Tibial nerve (tissue), 4 donors: Measurements from ENCODE around the gene NFIA. TPM values are rescaled to one million over a fixed set of nuclear protein-coding genes. Genes with fewer than 3 reads are reported as not detected.

ENCODE experiments used
- DNase-seq, 2 donors: peaks; one replicate each; pipeline ENCODE4 v3.0.0-alpha.2; 2019; ENCODE audit warnings: low spot score in 2 of 2
- H3K27ac ChIP-seq, 4 donors: fragments of 200-600 bp; sonication (generic) in 3 of 4; one replicate each; pipeline ENCODE4 v1.5.1; 2017 to 2019; ENCODE audit warnings: mild to moderate bottlenecking in 1 of 4
- H3K27me3 ChIP-seq, 2 donors: fragments of 200-600 bp; sonication (generic) in 1 of 2; one replicate each; pipeline versions ENCODE4 v1.5.1 to v1.6.0; 2017 to 2019
- H3K36me3 ChIP-seq, 3 donors: fragments of 200-600 bp; sonication (generic); one replicate each; pipeline ENCODE4 v1.5.1; 2018 to 2019
- H3K4me1 ChIP-seq, 4 donors: fragments of 200-600 bp; sonication (generic) in 3 of 4; one replicate each; pipeline ENCODE4 v1.5.1; 2017 to 2019
- H3K4me3 ChIP-seq, 4 donors: fragments of 200-600 bp; sonication (generic) in 3 of 4; one replicate each; pipeline ENCODE4 v1.5.1; 2017 to 2019; ENCODE audit warnings: mild to moderate bottlenecking in 1 of 4, moderate library complexity in 1 of 4
- H3K9me3 ChIP-seq, 4 donors: fragments of 200-600 bp; sonication (generic) in 3 of 4; one replicate each; pipeline ENCODE4 v1.5.1; 2017 to 2019
- EP300 ChIP-seq, 2 donors: sonication (generic); formaldehyde crosslinking; IDR thresholded peaks; one replicate each; pipeline ENCODE4 v1.6.1; 2017; ENCODE audit warnings: antibody characterized with exemption in 2 of 2, mild to moderate bottlenecking in 1 of 2
- POLR2A ChIP-seq, 2 donors: fragments of 450-650 bp; IDR thresholded peaks; one replicate each; pipeline ENCODE4 v1.6.1; 2017; ENCODE audit warnings: antibody characterized with exemption in 2 of 2, mild to moderate bottlenecking in 2 of 2, moderate library complexity in 2 of 2
- WGBS, 2 donors: methylation state at CpG; one replicate each; pipeline ENCODE4 v1.1.5; 2018; 5-methylcytosine and 5-hydroxymethylcytosine counted together
- total RNA-seq, 4 donors: library from RNA; depleted of rRNA; stranded (reverse); fragments of >200 nt; gene quantifications; one replicate each; pipeline ENCODE4 v1.1.0, GENCODE V29; 2016
- TF ChIP-seq, protein P1 (sequence below), 5 experiments: fragments of 200-600 bp in 3 of 5; fragments of 450-650 bp in 2 of 5; sonication (generic) in 3 of 5; IDR thresholded peaks; one replicate each; pipeline ENCODE4 v1.5.1; 2016 to 2019; ENCODE audit warnings: antibody characterized with exemption in 5 of 5, mild to moderate bottlenecking in 3 of 5, moderate library complexity in 2 of 5

NFIA gene
- total RNA-seq, 4 donors from 2014 or later: 71.2 to 81.4 (median 75.7) TPM

DNA sequence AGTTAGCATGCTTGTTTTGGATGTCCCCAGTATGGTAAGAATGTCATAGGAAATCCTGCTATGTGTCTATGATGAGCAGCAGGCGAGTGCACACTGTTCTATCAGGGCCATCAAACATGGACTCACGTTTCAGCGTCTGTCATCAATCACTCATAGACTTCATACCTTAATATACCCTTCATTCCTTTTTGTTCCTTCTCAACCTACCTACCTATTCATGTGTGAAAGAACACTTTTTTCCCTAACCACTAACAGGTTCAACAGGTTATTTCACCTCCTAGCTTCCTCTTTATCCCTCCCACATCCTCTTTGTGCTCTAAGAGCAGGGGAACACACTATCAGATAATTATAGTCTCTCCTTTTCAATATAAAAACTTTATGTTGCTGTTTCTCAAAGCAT, 342.0 kb downstream of the NFIA start:
- TF ChIP-seq, protein P1, sequence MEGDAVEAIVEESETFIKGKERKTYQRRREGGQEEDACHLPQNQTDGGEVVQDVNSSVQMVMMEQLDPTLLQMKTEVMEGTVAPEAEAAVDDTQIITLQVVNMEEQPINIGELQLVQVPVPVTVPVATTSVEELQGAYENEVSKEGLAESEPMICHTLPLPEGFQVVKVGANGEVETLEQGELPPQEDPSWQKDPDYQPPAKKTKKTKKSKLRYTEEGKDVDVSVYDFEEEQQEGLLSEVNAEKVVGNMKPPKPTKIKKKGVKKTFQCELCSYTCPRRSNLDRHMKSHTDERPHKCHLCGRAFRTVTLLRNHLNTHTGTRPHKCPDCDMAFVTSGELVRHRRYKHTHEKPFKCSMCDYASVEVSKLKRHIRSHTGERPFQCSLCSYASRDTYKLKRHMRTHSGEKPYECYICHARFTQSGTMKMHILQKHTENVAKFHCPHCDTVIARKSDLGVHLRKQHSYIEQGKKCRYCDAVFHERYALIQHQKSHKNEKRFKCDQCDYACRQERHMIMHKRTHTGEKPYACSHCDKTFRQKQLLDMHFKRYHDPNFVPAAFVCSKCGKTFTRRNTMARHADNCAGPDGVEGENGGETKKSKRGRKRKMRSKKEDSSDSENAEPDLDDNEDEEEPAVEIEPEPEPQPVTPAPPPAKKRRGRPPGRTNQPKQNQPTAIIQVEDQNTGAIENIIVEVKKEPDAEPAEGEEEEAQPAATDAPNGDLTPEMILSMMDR (IDR thresholded peaks at IDR 0.05): no peak
- TF ChIP-seq POLR2A (IDR thresholded peaks at IDR 0.05) (no peak), EP300 (IDR thresholded peaks at IDR 0.05) (no peak)
- H3K4me3 ChIP-seq: no peak overlapping the region
- no peaks in the 10 kb centered on the region for H3K9me3 ChIP-seq
- H3K36me3 ChIP-seq: peaks cover 0 to 21% (median 0%) of the 10 kb centered on the region in 3 donors
- DNase-seq: no peak
- peaks cover 0 to 27% (median 0%) of the 10 kb centered on the region in 4 donors for H3K4me1 ChIP-seq
- H3K27ac ChIP-seq: peak overlapping the region in 1 of 4 donors; percentile 3
- WGBS, 2 donors: 86 to 97% methylated on average over 3 of the region's 3 CpGs
- no peaks in the 10 kb centered on the region for H3K27me3 ChIP-seq

DNA sequence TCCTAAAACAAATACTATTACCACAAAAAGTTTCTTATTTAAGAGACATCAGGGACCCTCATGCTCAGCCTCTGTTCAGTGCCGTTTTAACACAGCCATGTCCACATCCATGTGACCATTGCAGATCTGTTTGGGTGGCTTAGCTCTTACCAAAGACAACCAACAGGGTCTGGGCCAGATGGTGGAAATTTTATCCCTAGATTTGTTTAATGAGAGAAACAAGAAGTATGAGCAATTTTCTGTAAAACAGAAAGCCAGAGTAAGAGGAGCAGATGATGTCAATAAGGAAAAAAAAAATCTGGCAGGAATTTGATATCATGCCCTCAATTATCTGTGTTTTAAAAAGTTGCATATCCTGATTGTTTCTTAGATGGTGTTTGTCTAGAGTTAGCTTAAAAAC, 342.7 kb downstream of the NFIA start:
- no peak for DNase-seq
- Histone ChIP-seq H3K27me3 (no peaks in the 10 kb centered on the region), H3K4me1 (peaks cover 0 to 25% (median 0%) of the 10 kb centered on the region in 4 donors), H3K36me3 (peaks cover 0 to 21% (median 0%) of the 10 kb centered on the region in 3 donors), H3K9me3 (no peaks in the 10 kb centered on the region), H3K4me3 (no peak overlapping the region), H3K27ac (peak overlapping the region in 1 of 4 donors; percentile 3)
- TF ChIP-seq POLR2A (IDR thresholded peaks at IDR 0.05) (no peak), EP300 (IDR thresholded peaks at IDR 0.05) (no peak)
- TF ChIP-seq, protein P1 (IDR thresholded peaks at IDR 0.05): no peak
- 65 to 73% methylated on average over 1 of the region's 1 CpG for WGBS, 2 donors

DNA sequence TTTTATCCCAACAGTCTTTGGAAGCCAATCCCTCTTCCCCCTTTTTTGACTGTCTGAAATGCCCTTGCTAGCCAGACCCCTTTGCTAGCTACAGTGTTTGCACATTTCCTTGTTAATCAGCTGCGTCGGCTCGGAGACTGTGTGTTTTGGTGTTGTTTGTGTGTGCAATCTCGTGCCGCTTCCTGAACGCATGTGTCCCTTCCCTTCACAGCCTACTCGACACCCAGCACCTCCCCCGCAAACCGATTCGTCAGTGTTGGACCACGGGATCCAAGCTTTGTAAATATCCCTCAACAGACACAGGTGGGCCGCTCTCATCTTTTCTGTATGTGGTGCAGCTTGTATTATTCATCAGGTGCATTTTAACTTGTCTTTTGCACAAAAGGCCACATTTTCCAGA, 343.9 kb downstream of the NFIA start:
- 72 to 73% methylated on average over 12 of the region's 12 CpGs for WGBS, 2 donors
- no peaks in the 10 kb centered on the region for H3K27me3 ChIP-seq
- TF ChIP-seq POLR2A (IDR thresholded peaks at IDR 0.05) (no peak), EP300 (IDR thresholded peaks at IDR 0.05) (no peak)
- TF ChIP-seq, protein P1 (IDR thresholded peaks at IDR 0.05): no peak
- H3K4me3 ChIP-seq: no peak overlapping the region
- H3K4me1 ChIP-seq: peaks cover 0 to 25% (median 0%) of the 10 kb centered on the region in 4 donors
- peaks cover 0 to 16% (median 0%) of the 10 kb centered on the region in 3 donors for H3K36me3 ChIP-seq
- no peak for DNase-seq
- no peak overlapping the region for H3K27ac ChIP-seq
- H3K9me3 ChIP-seq: no peaks in the 10 kb centered on the region

DNA sequence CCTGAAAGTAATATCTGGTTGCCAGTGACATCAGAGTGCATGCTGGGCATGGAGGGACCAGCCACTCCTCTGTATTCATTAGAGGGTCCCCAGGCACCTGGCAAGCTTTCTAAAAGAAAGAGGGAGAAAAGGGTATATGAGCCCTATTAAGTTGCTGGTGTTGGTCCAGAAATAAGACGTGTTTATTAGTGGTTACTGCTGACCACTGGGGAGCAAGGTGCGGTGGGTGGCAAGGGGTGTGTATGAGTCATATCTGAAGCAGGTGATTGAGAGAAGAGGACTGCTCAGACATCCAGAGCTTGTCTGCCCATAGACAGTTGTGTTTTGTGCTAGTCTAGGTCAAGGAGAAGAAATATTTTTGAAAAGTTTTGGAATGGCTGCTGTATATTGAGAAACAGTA, 344.5 kb downstream of the NFIA start:
- peaks cover 0 to 25% (median 0%) of the 10 kb centered on the region in 4 donors for H3K4me1 ChIP-seq
- H3K27ac ChIP-seq: no peak overlapping the region
- peaks cover 0 to 9% (median 0%) of the 10 kb centered on the region in 3 donors for H3K36me3 ChIP-seq
- WGBS, 2 donors: 64 to 66% methylated on average over 2 of the region's 2 CpGs
- TF ChIP-seq, protein P1 (IDR thresholded peaks at IDR 0.05): no peak
- TF ChIP-seq POLR2A (IDR thresholded peaks at IDR 0.05) (no peak), EP300 (IDR thresholded peaks at IDR 0.05) (no peak)
- H3K9me3 ChIP-seq: no peaks in the 10 kb centered on the region
- H3K4me3 ChIP-seq: no peak overlapping the region
- no peak for DNase-seq
- H3K27me3 ChIP-seq: no peaks in the 10 kb centered on the region

DNA sequence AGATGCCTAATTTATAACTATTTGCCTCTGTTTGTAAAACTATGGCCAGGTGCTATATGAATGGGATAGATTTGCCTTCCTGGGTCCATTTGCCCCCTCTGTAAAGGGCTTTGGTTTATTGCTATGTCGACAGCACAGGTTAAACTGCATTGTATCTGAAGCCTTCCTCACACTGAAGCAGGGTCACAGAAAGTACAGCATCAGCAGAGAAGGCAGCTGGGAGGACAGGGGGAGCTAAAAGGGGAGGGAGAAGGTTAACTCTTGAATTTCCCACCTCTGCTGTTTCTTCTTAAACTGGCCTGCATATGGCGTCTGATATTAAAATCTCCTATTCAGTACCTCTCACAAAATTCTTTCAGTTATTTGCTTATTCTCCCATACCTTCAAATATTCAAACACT, 345.1 kb downstream of the NFIA start:
- DNase-seq: no peak
- no peaks in the 10 kb centered on the region for H3K9me3 ChIP-seq
- H3K27ac ChIP-seq: no peak overlapping the region
- H3K4me1 ChIP-seq: peaks cover 0 to 25% (median 0%) of the 10 kb centered on the region in 4 donors
- H3K27me3 ChIP-seq: no peaks in the 10 kb centered on the region
- peaks cover 0 to 3% (median 0%) of the 10 kb centered on the region in 3 donors for H3K36me3 ChIP-seq
- 59 to 67% methylated on average over 2 of the region's 2 CpGs for WGBS, 2 donors
- H3K4me3 ChIP-seq: no peak overlapping the region
- TF ChIP-seq, protein P1 (IDR thresholded peaks at IDR 0.05): no peak
- no peak for TF ChIP-seq POLR2A (IDR thresholded peaks at IDR 0.05)
- TF ChIP-seq EP300 (IDR thresholded peaks at IDR 0.05): no peak
